IMR-90 (cell line): ENCODE measurements around the gene CDH23.

Experiments used
- MAFK ChIP-seq: IDR thresholded peaks from 2 replicates; pipeline ENCODE4 v1.6.1; 2012; ENCODE audit warnings: low read depth, low read length, improper control_type of control experiment
- POLR2A ChIP-seq: IDR thresholded peaks from 2 replicates; pipeline ENCODE4 v1.6.1; 2012; ENCODE audit warnings: mild to moderate bottlenecking, low read depth, low read length
- RFX5 ChIP-seq: IDR thresholded peaks from 2 replicates; pipeline ENCODE4 v1.8.0; 2012; ENCODE audit warnings: low read depth, mild to moderate bottlenecking, low read length, moderate library complexity
- TF ChIP-seq, protein P1 (sequence below): conservative IDR thresholded peaks from 2 replicates; pipeline ENCODE4 v1.5.1; 2012; ENCODE audit warnings: mild to moderate bottlenecking, low read depth, low read length, improper control_type of control experiment

DNA sequence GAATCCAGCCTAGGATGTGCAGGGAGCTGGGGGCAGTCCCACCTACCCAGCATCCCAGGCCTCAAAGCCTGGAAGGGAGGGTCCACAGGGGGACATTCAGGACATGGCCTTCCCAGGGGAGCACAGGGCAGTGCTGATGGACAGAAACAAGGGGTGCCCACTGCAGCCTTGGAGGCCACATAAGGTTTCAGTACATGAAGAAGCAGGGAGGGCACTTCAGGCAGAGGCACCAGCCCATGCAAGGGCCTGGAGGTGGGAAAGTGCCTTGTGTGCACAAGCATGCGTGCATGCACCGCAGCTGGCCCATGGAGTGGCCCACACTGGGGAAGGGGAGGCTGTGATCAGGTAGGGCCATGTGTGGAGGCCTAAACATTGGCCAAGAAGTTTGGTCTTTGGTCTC, 313.8 kb downstream of the CDH23 start:
- TF ChIP-seq, protein P1, sequence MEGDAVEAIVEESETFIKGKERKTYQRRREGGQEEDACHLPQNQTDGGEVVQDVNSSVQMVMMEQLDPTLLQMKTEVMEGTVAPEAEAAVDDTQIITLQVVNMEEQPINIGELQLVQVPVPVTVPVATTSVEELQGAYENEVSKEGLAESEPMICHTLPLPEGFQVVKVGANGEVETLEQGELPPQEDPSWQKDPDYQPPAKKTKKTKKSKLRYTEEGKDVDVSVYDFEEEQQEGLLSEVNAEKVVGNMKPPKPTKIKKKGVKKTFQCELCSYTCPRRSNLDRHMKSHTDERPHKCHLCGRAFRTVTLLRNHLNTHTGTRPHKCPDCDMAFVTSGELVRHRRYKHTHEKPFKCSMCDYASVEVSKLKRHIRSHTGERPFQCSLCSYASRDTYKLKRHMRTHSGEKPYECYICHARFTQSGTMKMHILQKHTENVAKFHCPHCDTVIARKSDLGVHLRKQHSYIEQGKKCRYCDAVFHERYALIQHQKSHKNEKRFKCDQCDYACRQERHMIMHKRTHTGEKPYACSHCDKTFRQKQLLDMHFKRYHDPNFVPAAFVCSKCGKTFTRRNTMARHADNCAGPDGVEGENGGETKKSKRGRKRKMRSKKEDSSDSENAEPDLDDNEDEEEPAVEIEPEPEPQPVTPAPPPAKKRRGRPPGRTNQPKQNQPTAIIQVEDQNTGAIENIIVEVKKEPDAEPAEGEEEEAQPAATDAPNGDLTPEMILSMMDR = no peak
- TF ChIP-seq MAFK (no peak), RFX5 (no peak), POLR2A (no peak)
